Measurements from ENCODE around the gene GALK1. TPM values are rescaled to one million over a fixed set of nuclear protein-coding genes. Genes with fewer than 3 reads are reported as not detected.
A peak's percentile ranks its signal among the peaks of the same experiment; 100 is the strongest.

Gene GALK1
- total and polyA plus RNA-seq, 9 of the 15 experiments (the other 6 are each of a cell fraction or from before 2014, with no cell fraction given): 0.45 to 51.6 (median 17.4) TPM

GRCh38 chr17:75785016-75785890, 20.3 kb upstream of the GALK1 start (continued):
- TF ChIP-seq NR3C1 (CRISPR knock-in tag; IDR thresholded peaks at IDR 0.05) (no peak), CGGBP1 (CRISPR knock-in tag; IDR thresholded peaks at IDR 0.05) (peak; percentile 73; the same call in 1 of the 2 replicates), RHOXF2B (CRISPR knock-in tag; conservative IDR thresholded peaks at IDR 0.05) (no peak), ZBTB33 (CRISPR knock-in tag; IDR thresholded peaks at IDR 0.05) (peak; percentile 57; the same call in 1 of the 2 replicates), MGA (IDR thresholded peaks at IDR 0.05) (peak; percentile 99), CREB1 (IDR thresholded peaks at IDR 0.05) (no peak), CREB1 (CRISPR knock-in tag; IDR thresholded peaks at IDR 0.05) (peak; percentile 95; the same call in 1 of the 2 replicates), ETS2 (tag; IDR thresholded peaks at IDR 0.05; ENCODE audit: borderline replicate concordance, poor library complexity, severe bottlenecking) (no peak), FUS (optimal IDR thresholded peaks at IDR 0.05; ENCODE audit: low read depth, low read length) (no peak), RNF2 (IDR thresholded peaks at IDR 0.05) (peak; percentile 97), STAG1 (CRISPR knock-in tag; IDR thresholded peaks at IDR 0.05; ENCODE audit: borderline replicate concordance) (no peak; the same call in 1 of the 2 replicates), ILK (tag; IDR thresholded peaks at IDR 0.05; ENCODE audit: borderline replicate concordance, low read depth) (0 out of 2 replicates have a peak, but pooled peaks have one; percentile 44), DACH1 (IDR thresholded peaks at IDR 0.05; ENCODE audit: partially characterized antibody) (peak; percentile 15), CBFB (CRISPR knock-in tag; IDR thresholded peaks at IDR 0.05) (no peak)

Data from K562 (cell line).